ENCODE results near the gene TSTD2. TPM values are rescaled to one million over a fixed set of nuclear protein-coding genes. Genes with fewer than 3 reads are reported as not detected.

Gene TSTD2
- total and polyA plus RNA-seq, 4 donors = 9.4 to 26.6 (median 14.1) TPM

- Histone ChIP-seq H3K4me1 (ENCODE audit: control insufficient read depth in 5 of 5, insufficient read depth in 5 of 5, low read length in 5 of 5) (peaks cover 0 to 4% (median 0%) of the 10 kb centered on the region in 5 donors), H3K27me3 (ENCODE audit: control insufficient read depth in 3 of 3, insufficient read depth in 3 of 3, low read length in 2 of 3) (no peaks in the 10 kb centered on the region), H3K4me3 (no peak overlapping the region), H3K9ac (ENCODE audit: insufficient read depth in 1 of 2, low read length in 2 of 2) (no peak overlapping the region), H3K27ac (ENCODE audit: low read depth in 1 of 2, low read length in 1 of 2) (no peak overlapping the region), H3K9me3 (ENCODE audit: control insufficient read depth in 4 of 4, insufficient read depth in 3 of 4, low read length in 3 of 4) (no peaks in the 10 kb centered on the region), H3K36me3 (ENCODE audit: control insufficient read depth in 4 of 4, insufficient read depth in 4 of 4, low read length in 4 of 4) (peaks cover 9 to 44% (median 26%) of the 10 kb centered on the region in 4 donors)
- WGBS, 2 donors = 94 to 96% methylated on average over 5 of the region's 5 CpGs
- TF ChIP-seq, protein P1, sequence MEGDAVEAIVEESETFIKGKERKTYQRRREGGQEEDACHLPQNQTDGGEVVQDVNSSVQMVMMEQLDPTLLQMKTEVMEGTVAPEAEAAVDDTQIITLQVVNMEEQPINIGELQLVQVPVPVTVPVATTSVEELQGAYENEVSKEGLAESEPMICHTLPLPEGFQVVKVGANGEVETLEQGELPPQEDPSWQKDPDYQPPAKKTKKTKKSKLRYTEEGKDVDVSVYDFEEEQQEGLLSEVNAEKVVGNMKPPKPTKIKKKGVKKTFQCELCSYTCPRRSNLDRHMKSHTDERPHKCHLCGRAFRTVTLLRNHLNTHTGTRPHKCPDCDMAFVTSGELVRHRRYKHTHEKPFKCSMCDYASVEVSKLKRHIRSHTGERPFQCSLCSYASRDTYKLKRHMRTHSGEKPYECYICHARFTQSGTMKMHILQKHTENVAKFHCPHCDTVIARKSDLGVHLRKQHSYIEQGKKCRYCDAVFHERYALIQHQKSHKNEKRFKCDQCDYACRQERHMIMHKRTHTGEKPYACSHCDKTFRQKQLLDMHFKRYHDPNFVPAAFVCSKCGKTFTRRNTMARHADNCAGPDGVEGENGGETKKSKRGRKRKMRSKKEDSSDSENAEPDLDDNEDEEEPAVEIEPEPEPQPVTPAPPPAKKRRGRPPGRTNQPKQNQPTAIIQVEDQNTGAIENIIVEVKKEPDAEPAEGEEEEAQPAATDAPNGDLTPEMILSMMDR (IDR thresholded peaks at IDR 0.05; ENCODE audit: control extremely low read depth, extremely low read depth) = no peak
- DNase-seq = no peak
- no peak for ATAC-seq (ENCODE audit: insufficient read depth, low FRiP score)
Measured at GRCh38 chr9:97647996-97648395, 14.8 kb upstream of the TSTD2 start.

- Histone ChIP-seq H3K9ac (ENCODE audit: insufficient read depth in 1 of 2, low read length in 2 of 2) (no peak overlapping the region), H3K4me1 (ENCODE audit: control insufficient read depth in 5 of 5, insufficient read depth in 5 of 5, low read length in 5 of 5) (peaks cover 0 to 4% (median 0%) of the 10 kb centered on the region in 5 donors), H3K9me3 (ENCODE audit: control insufficient read depth in 4 of 4, insufficient read depth in 3 of 4, low read length in 3 of 4) (no peaks in the 10 kb centered on the region), H3K36me3 (ENCODE audit: control insufficient read depth in 4 of 4, insufficient read depth in 4 of 4, low read length in 4 of 4) (peaks cover 9 to 42% (median 25%) of the 10 kb centered on the region in 4 donors), H3K27ac (ENCODE audit: low read depth in 1 of 2, low read length in 1 of 2) (no peak overlapping the region), H3K4me3 (no peak overlapping the region), H3K27me3 (ENCODE audit: control insufficient read depth in 3 of 3, insufficient read depth in 3 of 3, low read length in 2 of 3) (no peaks in the 10 kb centered on the region)
- ATAC-seq (ENCODE audit: insufficient read depth, low FRiP score) (no peak), DNase-seq (no peak)
- TF ChIP-seq, protein P1 (IDR thresholded peaks at IDR 0.05; ENCODE audit: control extremely low read depth, extremely low read depth) = no peak
Measured at GRCh38 chr9:97645720-97646119, 12.6 kb upstream of the TSTD2 start.

DNA sequence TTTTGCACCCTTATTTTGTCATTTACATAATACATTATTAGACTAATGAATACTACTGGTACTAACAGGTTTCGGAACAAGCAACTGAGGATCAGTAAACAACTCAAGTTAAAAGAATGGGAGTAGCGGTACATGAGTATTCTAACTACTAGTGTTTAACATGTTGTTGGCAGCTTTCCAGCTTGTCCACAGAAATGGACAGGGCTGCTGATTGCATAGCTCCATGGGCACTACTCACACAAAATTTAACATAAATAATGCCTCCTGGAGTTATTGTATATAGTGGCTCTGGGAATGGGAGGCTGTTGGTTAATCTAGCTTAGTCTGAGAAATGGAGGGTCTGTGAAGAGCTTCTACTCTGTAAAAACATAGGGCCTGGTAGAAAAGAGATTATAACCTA is 7.2 kb upstream of the TSTD2 start:
- ATAC-seq (ENCODE audit: insufficient read depth, low FRiP score) = no peak
- H3K36me3 ChIP-seq (ENCODE audit: control insufficient read depth in 4 of 4, insufficient read depth in 4 of 4, low read length in 4 of 4) = peaks cover 4 to 14% (median 8%) of the 10 kb centered on the region in 4 donors
- no peaks in the 10 kb centered on the region for H3K9me3 ChIP-seq (ENCODE audit: control insufficient read depth in 4 of 4, insufficient read depth in 3 of 4, low read length in 3 of 4)
- no peaks in the 10 kb centered on the region for H3K27me3 ChIP-seq (ENCODE audit: control insufficient read depth in 3 of 3, insufficient read depth in 3 of 3, low read length in 2 of 3)
- TF ChIP-seq, protein P1 (IDR thresholded peaks at IDR 0.05; ENCODE audit: control extremely low read depth, extremely low read depth) = no peak
- no peak overlapping the region for H3K4me3 ChIP-seq
- DNase-seq = peak; percentile 15 to 57 (median 55)
- 60 to 73% methylated on average over 2 of the region's 2 CpGs for WGBS, 2 donors
- H3K27ac ChIP-seq (ENCODE audit: low read depth in 1 of 2, low read length in 1 of 2) = no peak overlapping the region
- H3K9ac ChIP-seq (ENCODE audit: insufficient read depth in 1 of 2, low read length in 2 of 2) = no peak overlapping the region
- peaks cover 0 to 19% (median 6%) of the 10 kb centered on the region in 5 donors for H3K4me1 ChIP-seq (ENCODE audit: control insufficient read depth in 5 of 5, insufficient read depth in 5 of 5, low read length in 5 of 5)

GRCh38 chr9:97638666-97639065 is 5.5 kb upstream of the TSTD2 start:
- TF ChIP-seq, protein P1 (IDR thresholded peaks at IDR 0.05; ENCODE audit: control extremely low read depth, extremely low read depth) = no peak
- H3K9ac ChIP-seq (ENCODE audit: insufficient read depth in 1 of 2, low read length in 2 of 2) = no peak overlapping the region
- no peaks in the 10 kb centered on the region for H3K27me3 ChIP-seq (ENCODE audit: control insufficient read depth in 3 of 3, insufficient read depth in 3 of 3, low read length in 2 of 3)
- WGBS, 2 donors = 75 to 80% methylated on average over 3 of the region's 3 CpGs
- ATAC-seq (ENCODE audit: insufficient read depth, low FRiP score) (no peak), DNase-seq (no peak)
- H3K27ac ChIP-seq (ENCODE audit: low read depth in 1 of 2, low read length in 1 of 2) = no peak overlapping the region
- peaks cover 0 to 30% (median 14%) of the 10 kb centered on the region in 5 donors for H3K4me1 ChIP-seq (ENCODE audit: control insufficient read depth in 5 of 5, insufficient read depth in 5 of 5, low read length in 5 of 5)
- peaks cover 4 to 14% (median 5%) of the 10 kb centered on the region in 4 donors for H3K36me3 ChIP-seq (ENCODE audit: control insufficient read depth in 4 of 4, insufficient read depth in 4 of 4, low read length in 4 of 4)
- H3K9me3 ChIP-seq (ENCODE audit: control insufficient read depth in 4 of 4, insufficient read depth in 3 of 4, low read length in 3 of 4) = no peaks in the 10 kb centered on the region
- no peak overlapping the region for H3K4me3 ChIP-seq
